ENCODE data around the gene RUNX3. TPM values are rescaled to one million over a fixed set of nuclear protein-coding genes. Genes with fewer than 3 reads are reported as not detected.

RUNX3 gene
- total and polyA plus RNA-seq, 9 donors = 0.22 to 4.5 (median 0.49) TPM

- WGBS (ENCODE audit: insufficient coverage) = 84% methylated on average over 5 of the region's 13 CpGs
Observed at GRCh38 chr1:24935615-24936484, 5.8 kb upstream of the RUNX3 start.

GRCh38 chr1:24935196-24935526 is 5.1 kb upstream of the RUNX3 start:
- Histone ChIP-seq H3K4me3 (ENCODE audit: low read length) (no peak overlapping the region), H3K9me3 (replicated peaks; ENCODE audit: control insufficient read depth, low read depth, low read length) (no peaks in the 10 kb centered on the region), H3K36me3 (ENCODE audit: control insufficient read depth, insufficient read depth, low read length) (no peaks in the 10 kb centered on the region), H3K4me1 (ENCODE audit: control insufficient read depth, insufficient read depth, low read length) (peaks cover 21% of the 10 kb centered on the region), H3K27me3 (ENCODE audit: control insufficient read depth, insufficient read depth, low read length) (peaks cover 70% of the 10 kb centered on the region), H3K27ac (ENCODE audit: low read length) (no peak overlapping the region)
- no CpG with 5 or more reads among the region's 11 CpGs for WGBS (ENCODE audit: insufficient coverage)
- no peak for DNase-seq

More at GRCh38 chr1:24935615-24936484, 5.8 kb upstream of the RUNX3 start:
- H3K4me1 ChIP-seq (ENCODE audit: control insufficient read depth, insufficient read depth, low read length) = peaks cover 15% of the 10 kb centered on the region
- no peak overlapping the region for H3K4me3 ChIP-seq (ENCODE audit: low read length)
- H3K9me3 ChIP-seq (replicated peaks; ENCODE audit: control insufficient read depth, low read depth, low read length) = no peaks in the 10 kb centered on the region
- no peak for DNase-seq
- H3K27me3 ChIP-seq (ENCODE audit: control insufficient read depth, insufficient read depth, low read length) = peaks cover 63% of the 10 kb centered on the region
- H3K36me3 ChIP-seq (ENCODE audit: control insufficient read depth, insufficient read depth, low read length) = no peaks in the 10 kb centered on the region
- H3K27ac ChIP-seq (ENCODE audit: low read length) = no peak overlapping the region

GRCh38 chr1:24934310-24935195 is 4.5 kb upstream of the RUNX3 start:
- Histone ChIP-seq H3K27me3 (ENCODE audit: control insufficient read depth, insufficient read depth, low read length) (peaks cover 72% of the 10 kb centered on the region), H3K4me1 (ENCODE audit: control insufficient read depth, insufficient read depth, low read length) (peaks cover 21% of the 10 kb centered on the region), H3K36me3 (ENCODE audit: control insufficient read depth, insufficient read depth, low read length) (no peaks in the 10 kb centered on the region), H3K9me3 (replicated peaks; ENCODE audit: control insufficient read depth, low read depth, low read length) (no peaks in the 10 kb centered on the region), H3K4me3 (ENCODE audit: low read length) (no peak overlapping the region), H3K27ac (ENCODE audit: low read length) (no peak overlapping the region)
- WGBS (ENCODE audit: insufficient coverage) = 33% methylated on average over 16 of the region's 16 CpGs
- DNase-seq = no peak

GRCh38 chr1:24933468-24933867 is 3.4 kb upstream of the RUNX3 start:
- Histone ChIP-seq H3K36me3 (ENCODE audit: control insufficient read depth, insufficient read depth, low read length) (no peaks in the 10 kb centered on the region), H3K27ac (ENCODE audit: low read length) (no peak overlapping the region), H3K27me3 (ENCODE audit: control insufficient read depth, insufficient read depth, low read length) (peaks cover 83% of the 10 kb centered on the region), H3K4me3 (ENCODE audit: low read length) (no peak overlapping the region), H3K9me3 (replicated peaks; ENCODE audit: control insufficient read depth, low read depth, low read length) (no peaks in the 10 kb centered on the region), H3K4me1 (ENCODE audit: control insufficient read depth, insufficient read depth, low read length) (peaks cover 29% of the 10 kb centered on the region)
- no peak for DNase-seq
- WGBS (ENCODE audit: insufficient coverage) = 45% methylated on average over 8 of the region's 12 CpGs

- Histone ChIP-seq H3K36me3 (ENCODE audit: control insufficient read depth, insufficient read depth, low read length) (no peaks in the 10 kb centered on the region), H3K4me1 (ENCODE audit: control insufficient read depth, insufficient read depth, low read length) (peaks cover 29% of the 10 kb centered on the region), H3K27ac (ENCODE audit: low read length) (no peak overlapping the region), H3K4me3 (ENCODE audit: low read length) (no peak overlapping the region), H3K9me3 (replicated peaks; ENCODE audit: control insufficient read depth, low read depth, low read length) (no peaks in the 10 kb centered on the region), H3K27me3 (ENCODE audit: control insufficient read depth, insufficient read depth, low read length) (peaks cover 88% of the 10 kb centered on the region)
- 51% methylated on average over 9 of the region's 13 CpGs for WGBS (ENCODE audit: insufficient coverage)
- no peak for DNase-seq
Observed at GRCh38 chr1:24932725-24933294, 2.7 kb upstream of the RUNX3 start.

GRCh38 chr1:24932284-24932683 is 2.2 kb upstream of the RUNX3 start:
- H3K9me3 ChIP-seq (replicated peaks; ENCODE audit: control insufficient read depth, low read depth, low read length) = no peaks in the 10 kb centered on the region
- peaks cover 29% of the 10 kb centered on the region for H3K4me1 ChIP-seq (ENCODE audit: control insufficient read depth, insufficient read depth, low read length)
- DNase-seq = peak; percentile 35
- no peak overlapping the region for H3K27ac ChIP-seq (ENCODE audit: low read length)
- peaks cover 91% of the 10 kb centered on the region for H3K27me3 ChIP-seq (ENCODE audit: control insufficient read depth, insufficient read depth, low read length)
- no peaks in the 10 kb centered on the region for H3K36me3 ChIP-seq (ENCODE audit: control insufficient read depth, insufficient read depth, low read length)
- no peak overlapping the region for H3K4me3 ChIP-seq (ENCODE audit: low read length)
- WGBS (ENCODE audit: insufficient coverage) = 3% methylated on average over 29 of the region's 34 CpGs

GRCh38 chr1:24931468-24932231 is 1.6 kb upstream of the RUNX3 start:
- no peak overlapping the region for H3K4me3 ChIP-seq (ENCODE audit: low read length)
- no peak overlapping the region for H3K27ac ChIP-seq (ENCODE audit: low read length)
- no peaks in the 10 kb centered on the region for H3K9me3 ChIP-seq (replicated peaks; ENCODE audit: control insufficient read depth, low read depth, low read length)
- H3K27me3 ChIP-seq (ENCODE audit: control insufficient read depth, insufficient read depth, low read length) = peaks cover 93% of the 10 kb centered on the region
- DNase-seq = no peak
- H3K36me3 ChIP-seq (ENCODE audit: control insufficient read depth, insufficient read depth, low read length) = no peaks in the 10 kb centered on the region
- WGBS (ENCODE audit: insufficient coverage) = 10% methylated on average over 62 of the region's 63 CpGs
- H3K4me1 ChIP-seq (ENCODE audit: control insufficient read depth, insufficient read depth, low read length) = peaks cover 29% of the 10 kb centered on the region

GRCh38 chr1:24931146-24931467 is 1.0 kb upstream of the RUNX3 start:
- H3K4me1 ChIP-seq (ENCODE audit: control insufficient read depth, insufficient read depth, low read length) = peaks cover 29% of the 10 kb centered on the region

GRCh38 chr1:24929398-24930259 is 447 bp downstream of the RUNX3 start:
- peak overlapping the region; percentile 13 for H3K27ac ChIP-seq (ENCODE audit: low read length)
- H3K4me1 ChIP-seq (ENCODE audit: control insufficient read depth, insufficient read depth, low read length) = peaks cover 29% of the 10 kb centered on the region
- H3K4me3 ChIP-seq (ENCODE audit: low read length) = peak overlapping the region; percentile 30
- peak; percentile 22 for DNase-seq
- WGBS (ENCODE audit: insufficient coverage) = under 1% methylated on average over 129 of the region's 129 CpGs
- H3K36me3 ChIP-seq (ENCODE audit: control insufficient read depth, insufficient read depth, low read length) = no peaks in the 10 kb centered on the region
- H3K27me3 ChIP-seq (ENCODE audit: control insufficient read depth, insufficient read depth, low read length) = peaks cover 94% of the 10 kb centered on the region
- no peaks in the 10 kb centered on the region for H3K9me3 ChIP-seq (replicated peaks; ENCODE audit: control insufficient read depth, low read depth, low read length)

More at GRCh38 chr1:24931146-24931467, 1.0 kb upstream of the RUNX3 start:
- Histone ChIP-seq H3K27ac (ENCODE audit: low read length) (no peak overlapping the region), H3K4me3 (ENCODE audit: low read length) (no peak overlapping the region), H3K36me3 (ENCODE audit: control insufficient read depth, insufficient read depth, low read length) (no peaks in the 10 kb centered on the region), H3K27me3 (ENCODE audit: control insufficient read depth, insufficient read depth, low read length) (peaks cover 94% of the 10 kb centered on the region), H3K9me3 (replicated peaks; ENCODE audit: control insufficient read depth, low read depth, low read length) (no peaks in the 10 kb centered on the region)
- WGBS (ENCODE audit: insufficient coverage) = 19% methylated on average over 20 of the region's 21 CpGs
- no peak for DNase-seq

Measured in muscle of leg (tissue), 11 donors.